Left ventricle myocardium inferior (tissue), 1 donor: ENCODE measurements around the gene MAP2K4. TPM values are rescaled to one million over a fixed set of nuclear protein-coding genes. Genes with fewer than 3 reads are reported as not detected.
"Not testable (repeated sequence)": the region's sequence is repeated elsewhere in the genome, so short reads cannot be mapped to it uniquely, and the experiment has no call there.

Experiments used
- DNase-seq: peaks from one replicate; pipeline ENCODE4 v3.0.0-alpha.2; 2020
- H3K27ac ChIP-seq: fragments of 200-600 bp; replicated peaks from 2 replicates; pipeline ENCODE4 v1.8.0; 2021
- H3K27me3 ChIP-seq: fragments of 200-600 bp; 2 replicates; pipeline ENCODE4 v1.8.0; 2021; ENCODE audit warnings: low read depth
- H3K36me3 ChIP-seq: fragments of 200-600 bp; 2 replicates; pipeline ENCODE4 v1.8.0; 2021
- H3K4me1 ChIP-seq: fragments of 200-600 bp; 2 replicates; pipeline ENCODE4 v1.8.0; 2021
- H3K4me3 ChIP-seq: fragments of 200-600 bp; 2 replicates; pipeline ENCODE4 v1.8.0; 2021; ENCODE audit warnings: mild to moderate bottlenecking, moderate library complexity
- H3K9me3 ChIP-seq: fragments of 200-600 bp; replicated peaks from 2 replicates; pipeline ENCODE4 v1.8.0; 2021
- intact Hi-C: fragments of 100-400 bp; cut with micrococcal nuclease; formaldehyde crosslinking; loops from one replicate; pipeline ENCODE4 v1.11.0; 2022
- total RNA-seq: library from RNA; stranded (reverse); fragmentation: NEBNext Ultra II Directional; extraction: Animal tissue kit (Norgen Biotek cat#: 25700); gene quantifications from one replicate; pipeline ENCODE4 v1.2.1, GENCODE V29; 2021
- TF ChIP-seq, protein P1 (sequence below): fragments of 200-600 bp; IDR thresholded peaks from 2 replicates; pipeline ENCODE4 v1.8.0; 2021; ENCODE audit warnings: antibody characterized with exemption, mild to moderate bottlenecking, borderline replicate concordance
- donor health status: DM: no; HTN: yes; CAD: no; lungs with severe emphysema.

The MAP2K4 gene
- total RNA-seq, 1 donor from 2014 or later: 28.5 TPM

GRCh38 chr17:12136243-12136642 lies 115.6 kb downstream of the MAP2K4 start:
- Histone ChIP-seq H3K36me3 (peaks cover 62% of the 10 kb centered on the region), H3K4me1 (no peaks in the 10 kb centered on the region), H3K4me3 (no peak overlapping the region), H3K27me3 (no peaks in the 10 kb centered on the region), H3K27ac (no peak overlapping the region), H3K9me3 (peaks cover 9% of the 10 kb centered on the region)
- intact Hi-C loops: no loop called here
- no peak for DNase-seq
- TF ChIP-seq, protein P1, sequence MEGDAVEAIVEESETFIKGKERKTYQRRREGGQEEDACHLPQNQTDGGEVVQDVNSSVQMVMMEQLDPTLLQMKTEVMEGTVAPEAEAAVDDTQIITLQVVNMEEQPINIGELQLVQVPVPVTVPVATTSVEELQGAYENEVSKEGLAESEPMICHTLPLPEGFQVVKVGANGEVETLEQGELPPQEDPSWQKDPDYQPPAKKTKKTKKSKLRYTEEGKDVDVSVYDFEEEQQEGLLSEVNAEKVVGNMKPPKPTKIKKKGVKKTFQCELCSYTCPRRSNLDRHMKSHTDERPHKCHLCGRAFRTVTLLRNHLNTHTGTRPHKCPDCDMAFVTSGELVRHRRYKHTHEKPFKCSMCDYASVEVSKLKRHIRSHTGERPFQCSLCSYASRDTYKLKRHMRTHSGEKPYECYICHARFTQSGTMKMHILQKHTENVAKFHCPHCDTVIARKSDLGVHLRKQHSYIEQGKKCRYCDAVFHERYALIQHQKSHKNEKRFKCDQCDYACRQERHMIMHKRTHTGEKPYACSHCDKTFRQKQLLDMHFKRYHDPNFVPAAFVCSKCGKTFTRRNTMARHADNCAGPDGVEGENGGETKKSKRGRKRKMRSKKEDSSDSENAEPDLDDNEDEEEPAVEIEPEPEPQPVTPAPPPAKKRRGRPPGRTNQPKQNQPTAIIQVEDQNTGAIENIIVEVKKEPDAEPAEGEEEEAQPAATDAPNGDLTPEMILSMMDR: no peak

DNA sequence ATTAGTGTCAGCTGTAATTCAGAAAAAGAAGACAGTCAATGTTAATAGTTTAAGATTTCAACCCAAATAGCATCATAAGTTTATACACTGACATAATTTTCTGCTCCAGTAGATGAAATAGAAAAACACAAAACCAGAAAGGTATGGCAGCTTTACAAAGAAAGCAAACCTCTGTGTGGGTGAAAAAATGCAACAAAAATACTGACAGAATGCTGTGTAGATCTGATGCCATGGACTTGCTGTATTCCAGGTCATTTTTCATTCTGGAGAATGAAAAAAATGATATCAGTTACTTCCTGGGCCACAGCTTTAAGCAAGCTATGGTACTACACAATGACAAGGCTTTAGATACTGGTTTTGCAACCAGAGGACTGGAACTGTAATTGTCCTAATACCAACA lies 116.0 kb downstream of the MAP2K4 start:
- Histone ChIP-seq H3K9me3 (peaks cover 9% of the 10 kb centered on the region), H3K27ac (no peak overlapping the region), H3K4me3 (no peak overlapping the region), H3K4me1 (no peaks in the 10 kb centered on the region), H3K36me3 (peaks cover 62% of the 10 kb centered on the region), H3K27me3 (no peaks in the 10 kb centered on the region)
- DNase-seq: no peak
- TF ChIP-seq, protein P1: no peak
- intact Hi-C loops: no loop called here

DNA sequence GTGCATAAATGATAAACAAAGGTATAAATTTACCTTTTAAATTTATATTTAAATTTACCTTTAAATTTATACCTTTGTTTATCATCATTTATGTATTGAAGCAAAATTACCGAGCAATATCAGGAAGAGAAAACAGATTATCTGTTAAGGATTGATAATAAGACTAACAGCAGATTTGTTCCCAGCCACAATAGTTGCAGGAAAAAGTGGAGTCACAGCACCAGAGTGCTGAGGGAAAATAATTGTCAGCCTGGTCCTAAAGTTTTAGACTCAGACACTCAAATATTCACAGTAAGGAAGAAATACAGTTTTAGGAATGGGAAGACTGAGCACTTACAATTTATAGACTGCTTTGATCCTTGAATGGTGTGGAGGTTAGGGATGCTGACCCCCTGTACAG lies 117.2 kb downstream of the MAP2K4 start:
- TF ChIP-seq, protein P1: no peak
- no peak for DNase-seq
- Histone ChIP-seq H3K4me3 (no peak overlapping the region), H3K27me3 (no peaks in the 10 kb centered on the region), H3K27ac (no peak overlapping the region), H3K36me3 (peaks cover 68% of the 10 kb centered on the region), H3K4me1 (no peaks in the 10 kb centered on the region), H3K9me3 (peaks cover 9% of the 10 kb centered on the region)
- intact Hi-C loops: no loop called here

GRCh38 chr17:12140685-12141084 lies 120.0 kb downstream of the MAP2K4 start:
- peaks cover 67% of the 10 kb centered on the region for H3K36me3 ChIP-seq
- H3K27ac ChIP-seq: no peak overlapping the region
- no peaks in the 10 kb centered on the region for H3K4me1 ChIP-seq
- H3K9me3 ChIP-seq: peaks cover 9% of the 10 kb centered on the region
- intact Hi-C loops: no loop called here
- H3K27me3 ChIP-seq: no peaks in the 10 kb centered on the region
- TF ChIP-seq, protein P1: no peak
- no peak for DNase-seq
- H3K4me3 ChIP-seq: no peak overlapping the region

GRCh38 chr17:12162187-12162586 lies 141.5 kb downstream of the MAP2K4 start:
- H3K36me3 ChIP-seq, H3K4me3 ChIP-seq, H3K4me1 ChIP-seq, intact Hi-C loops, DNase-seq, H3K27ac ChIP-seq, H3K27me3 ChIP-seq: not testable (repeated sequence)
- peaks cover 22% of the 10 kb centered on the region for H3K9me3 ChIP-seq

GRCh38 chr17:12164085-12164484 lies 143.4 kb downstream of the MAP2K4 start:
- H3K9me3 ChIP-seq: peaks cover 13% of the 10 kb centered on the region
- TF ChIP-seq, protein P1: no peak
- no peaks in the 10 kb centered on the region for H3K36me3 ChIP-seq
- DNase-seq: no peak
- H3K27ac ChIP-seq: no peak overlapping the region
- no peaks in the 10 kb centered on the region for H3K27me3 ChIP-seq
- H3K4me3 ChIP-seq: no peak overlapping the region
- H3K4me1 ChIP-seq: no peaks in the 10 kb centered on the region
- intact Hi-C loops: no loop called here
